GM19397 (cell line): ENCODE data around the gene FXYD2.
"Not testable (repeated sequence)": the region's sequence is repeated elsewhere in the genome, so short reads cannot be mapped to it uniquely, and the experiment has no call there.

Experiments
- ATAC-seq: cut with Tn5 transposase; IDR thresholded peaks from one replicate; pipeline ENCODE4 v1.9.1; 2021; ENCODE audit warnings: mild to moderate bottlenecking, moderate library complexity; ENCODE audit not compliant: unreplicated experiment

FXYD2 gene

GRCh38 chr11:117824571-117825537, at the start of gene FXYD2:
Gene FXYD2, minus strand, starts transcription at chr11:117824744. Its CDS starts 66 bp downstream, at chr11:117824678.
- no peak for ATAC-seq

GRCh38 chr11:117873828-117874125, 49.2 kb upstream of the FXYD2 start:
- ATAC-seq: no peak

- no peak for ATAC-seq
Measured at GRCh38 chr11:117872975-117873827, 48.7 kb upstream of the FXYD2 start.

GRCh38 chr11:117872420-117872961, 47.9 kb upstream of the FXYD2 start:
- no peak for ATAC-seq

- ATAC-seq: no peak
Measured at GRCh38 chr11:117871784-117872183, 47.2 kb upstream of the FXYD2 start.

GRCh38 chr11:117871160-117871559, 46.6 kb upstream of the FXYD2 start:
- ATAC-seq: no peak

DNA sequence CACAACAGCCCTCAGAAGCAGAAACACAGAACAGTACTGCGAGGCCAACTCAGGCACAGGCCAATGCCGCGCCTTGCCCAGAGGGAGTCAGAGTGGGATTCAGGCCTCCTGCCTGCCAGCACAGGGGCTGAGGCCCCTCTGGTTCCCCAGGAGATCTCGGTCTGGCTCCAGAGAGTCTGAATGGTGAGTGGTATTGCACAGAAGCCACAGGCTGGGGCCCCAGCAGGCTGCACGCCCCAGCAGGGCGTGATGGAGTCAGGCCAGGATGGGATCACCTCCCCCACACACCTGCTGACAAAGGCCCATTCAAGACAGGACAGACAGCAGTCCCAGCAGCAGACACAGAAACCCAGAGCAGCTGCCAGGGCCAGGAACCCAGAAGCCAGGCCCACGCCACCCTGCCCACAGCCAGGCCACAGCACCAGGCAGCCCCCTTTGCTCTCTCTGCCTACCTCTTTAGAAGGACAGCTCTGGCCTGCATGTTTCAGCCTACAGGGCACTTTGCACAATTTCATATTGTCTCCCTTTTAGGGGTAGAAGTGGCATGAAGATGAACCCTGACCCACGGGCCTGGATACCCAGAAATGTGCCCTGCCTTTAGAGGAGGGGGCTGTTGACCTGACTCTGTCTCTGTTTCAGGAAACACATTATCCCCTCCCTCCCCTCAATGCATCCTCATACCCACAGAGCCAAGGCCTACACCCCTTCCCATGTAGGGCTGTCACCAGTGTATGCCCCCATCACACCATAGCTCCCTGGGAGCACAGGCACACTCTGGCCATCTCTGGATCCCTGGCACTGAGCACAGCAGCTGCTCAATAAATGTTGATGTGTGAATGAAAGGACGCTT, 45.8 kb upstream of the FXYD2 start:
- ATAC-seq: no peak

DNA sequence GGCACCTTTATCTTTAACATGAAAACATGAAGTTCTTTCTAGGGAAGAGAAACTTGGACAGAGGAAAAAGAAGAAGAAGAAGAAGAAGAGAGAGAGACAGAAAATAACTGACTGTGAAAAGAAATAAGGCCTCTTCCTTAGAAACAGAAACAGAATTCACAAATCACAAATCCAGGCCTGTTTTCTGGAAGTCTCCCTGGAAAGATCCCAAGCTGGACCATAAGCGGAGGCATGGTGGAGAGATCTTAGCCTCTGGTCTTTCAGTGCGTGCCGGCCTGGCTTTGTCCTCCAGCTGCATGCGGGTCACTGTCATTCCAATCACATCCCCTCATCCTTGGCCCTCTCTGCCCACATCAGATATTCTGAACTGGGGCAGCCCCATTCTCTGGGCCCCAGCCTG, 45.1 kb upstream of the FXYD2 start:
- ATAC-seq: no peak

DNA sequence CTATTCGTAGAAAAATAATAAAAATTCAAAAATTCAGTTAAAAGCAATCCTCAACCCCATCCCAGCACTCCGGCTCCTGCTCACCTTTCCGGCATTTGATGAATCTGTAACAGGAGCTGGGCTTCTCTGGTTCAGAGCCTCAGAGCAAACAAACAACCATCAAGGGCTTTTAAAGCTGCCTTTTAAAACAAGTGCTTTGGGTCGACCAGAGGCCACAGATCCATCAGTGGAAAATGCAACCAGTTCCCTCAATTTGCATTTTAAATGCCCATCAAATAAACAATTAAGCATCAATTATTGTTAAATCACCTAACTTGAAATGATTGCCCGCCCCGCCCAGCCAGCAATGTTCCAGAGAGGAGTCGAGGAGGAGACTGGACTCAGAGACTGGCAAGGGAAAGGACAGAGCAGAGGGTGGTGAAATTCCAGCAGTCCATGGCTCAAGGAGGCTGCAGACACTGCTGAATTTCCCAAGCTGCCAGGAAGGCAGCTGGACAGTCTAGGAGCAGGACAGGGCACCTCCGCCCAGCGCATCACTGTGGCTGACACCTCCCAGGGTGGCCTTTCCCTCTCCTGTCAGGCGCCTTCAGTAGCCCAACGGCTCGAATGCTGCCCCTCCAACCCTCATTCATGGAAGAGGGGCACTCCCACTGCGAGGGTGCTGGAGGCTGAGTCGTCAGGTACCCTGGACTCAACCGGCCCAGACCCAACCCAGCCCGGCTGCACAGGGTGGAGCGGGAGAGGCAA, 44.4 kb upstream of the FXYD2 start:
- ATAC-seq: no peak

DNA sequence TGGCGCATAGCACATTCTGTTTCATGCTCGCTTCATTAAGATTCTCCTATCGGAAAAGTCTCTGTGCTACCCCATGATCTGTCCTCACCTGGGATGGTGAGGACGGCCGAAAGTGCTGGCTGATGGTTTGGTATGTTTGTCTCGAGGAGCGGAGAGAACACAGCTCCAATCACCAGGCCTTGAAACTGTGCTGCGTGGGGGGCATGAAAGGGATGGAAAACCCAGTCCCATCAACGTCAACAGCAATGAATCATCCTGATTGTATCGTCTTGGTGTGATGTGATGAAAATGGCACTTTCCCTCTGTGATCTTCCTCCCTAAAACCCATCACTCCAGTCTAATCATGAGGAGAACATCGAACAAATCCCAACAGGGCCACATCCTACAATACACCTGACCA, 43.5 kb upstream of the FXYD2 start:
- ATAC-seq: no peak

DNA sequence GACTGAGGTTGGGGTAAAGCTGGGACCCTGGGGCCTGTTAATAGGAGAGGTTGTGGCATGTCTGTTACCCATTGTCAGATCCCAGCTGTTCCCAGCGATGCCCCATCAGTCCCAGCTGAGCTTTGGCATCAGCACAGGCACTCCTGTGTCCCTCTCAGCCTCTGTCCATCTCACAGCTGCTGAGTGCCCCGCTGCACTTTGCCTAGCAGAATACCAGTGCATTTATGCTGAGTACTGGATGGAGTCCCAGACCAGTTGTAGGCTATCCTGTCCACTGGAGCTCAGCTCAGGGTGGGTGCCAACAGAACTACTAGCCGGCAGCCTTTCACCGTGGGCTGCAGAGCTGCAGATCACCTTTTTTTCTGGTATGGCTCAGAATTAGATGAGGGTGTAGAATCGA, 42.0 kb upstream of the FXYD2 start:
- no peak for ATAC-seq

DNA sequence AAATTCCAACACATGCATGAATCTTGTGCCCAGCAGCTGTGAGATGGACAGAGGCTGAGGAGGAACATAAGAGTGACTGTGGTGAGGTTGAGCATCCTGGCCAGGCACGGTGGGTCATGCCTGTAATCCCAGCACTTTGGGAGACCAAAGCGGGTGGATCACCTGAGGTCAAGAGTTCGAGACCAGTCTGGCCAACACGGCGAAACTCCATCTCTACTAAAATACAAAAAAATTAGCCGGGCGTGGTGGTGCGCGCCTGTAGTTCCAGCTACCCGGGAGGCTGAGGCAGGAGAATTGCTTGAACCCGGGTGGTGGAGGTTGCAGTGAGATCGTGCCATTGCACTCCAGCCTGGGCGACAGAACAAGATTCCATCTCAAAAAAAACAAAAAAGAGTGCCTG, 41.0 kb upstream of the FXYD2 start:
- not testable (repeated sequence) for ATAC-seq

DNA sequence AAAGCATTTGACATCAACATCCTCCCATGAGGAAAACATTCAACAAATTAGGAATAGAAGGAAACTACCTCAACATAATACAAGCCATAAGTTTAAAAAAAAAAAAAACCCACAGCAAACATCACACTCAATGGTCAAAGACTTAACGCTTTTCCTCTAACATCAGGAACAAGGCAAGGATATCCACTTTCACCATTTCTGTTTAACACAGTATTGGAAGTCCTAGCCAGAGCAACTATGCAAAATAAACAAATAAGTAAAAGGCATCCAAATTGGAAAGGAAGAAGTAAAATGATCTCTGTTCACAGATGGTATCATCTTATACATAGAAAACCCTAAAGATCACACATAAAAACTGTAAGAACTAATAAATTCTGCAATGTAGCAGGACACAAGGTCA, 38.8 kb upstream of the FXYD2 start:
- ATAC-seq: no peak

GRCh38 chr11:117862753-117863152, 38.2 kb upstream of the FXYD2 start:
- ATAC-seq: no peak

DNA sequence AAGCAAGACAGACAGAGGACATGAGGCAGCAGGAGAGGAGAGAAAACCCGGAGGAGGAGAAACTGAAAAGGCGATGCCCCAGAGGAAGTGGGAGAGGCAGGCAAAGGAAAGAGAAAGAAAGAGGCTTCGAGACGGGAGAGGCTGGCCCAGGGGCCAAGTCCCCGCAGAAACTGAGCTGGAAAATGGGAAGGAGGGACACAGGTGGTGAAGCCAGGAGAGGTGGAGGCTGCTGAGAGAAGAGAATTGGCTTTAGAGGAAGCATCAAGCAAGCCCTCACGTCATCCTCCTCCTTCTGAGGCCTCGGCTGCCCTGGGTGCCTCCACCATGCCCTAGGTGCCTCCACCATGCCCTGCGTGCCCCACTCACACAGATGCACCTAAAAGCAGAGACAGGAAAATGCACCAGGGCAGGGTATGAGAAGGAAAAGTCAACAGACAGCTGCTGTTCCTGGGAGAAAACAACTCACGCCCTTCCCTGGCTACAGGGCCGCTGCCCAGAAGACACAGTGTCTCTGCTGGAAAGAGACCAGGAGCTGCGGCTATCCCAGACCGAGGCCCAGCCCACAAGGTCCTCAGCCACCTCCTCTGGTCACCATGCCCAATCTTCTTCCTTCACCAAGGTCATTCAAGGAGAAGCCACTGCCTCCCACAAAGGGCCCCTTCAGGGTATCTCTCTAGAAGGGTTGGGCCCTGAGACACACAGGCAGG, 37.6 kb upstream of the FXYD2 start:
- ATAC-seq: no peak

- ATAC-seq: no peak
Measured at GRCh38 chr11:117861151-117862018, 36.8 kb upstream of the FXYD2 start.

DNA sequence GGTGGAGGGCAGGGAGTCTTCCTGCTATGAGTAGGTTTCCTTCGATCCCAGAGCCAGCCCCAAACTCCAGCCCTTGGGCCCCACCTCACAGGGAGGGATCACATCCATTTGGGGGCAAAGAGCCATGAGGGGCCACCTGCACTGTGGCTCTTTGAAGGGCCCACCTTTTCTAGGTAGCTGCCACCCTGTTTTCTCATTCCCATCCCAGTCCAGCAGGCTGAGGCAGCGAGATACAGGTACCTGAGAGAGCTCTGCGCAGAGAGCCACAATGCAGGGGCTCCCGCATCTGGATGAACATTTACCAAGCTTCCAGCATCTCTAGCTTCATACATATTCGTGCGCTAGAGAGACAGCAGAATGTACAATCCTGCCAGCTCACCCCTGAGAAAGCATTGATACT, 35.6 kb upstream of the FXYD2 start:
- ATAC-seq: no peak

GRCh38 chr11:117859488-117860112, 35.1 kb upstream of the FXYD2 start:
- no peak for ATAC-seq
